ENCODE data around the gene NOM1. TPM values are rescaled to one million over a fixed set of nuclear protein-coding genes. Genes with fewer than 3 reads are reported as not detected.

The NOM1 gene
- total RNA-seq, 1 experiment from 2014 or later, result 18.1 TPM

DNA sequence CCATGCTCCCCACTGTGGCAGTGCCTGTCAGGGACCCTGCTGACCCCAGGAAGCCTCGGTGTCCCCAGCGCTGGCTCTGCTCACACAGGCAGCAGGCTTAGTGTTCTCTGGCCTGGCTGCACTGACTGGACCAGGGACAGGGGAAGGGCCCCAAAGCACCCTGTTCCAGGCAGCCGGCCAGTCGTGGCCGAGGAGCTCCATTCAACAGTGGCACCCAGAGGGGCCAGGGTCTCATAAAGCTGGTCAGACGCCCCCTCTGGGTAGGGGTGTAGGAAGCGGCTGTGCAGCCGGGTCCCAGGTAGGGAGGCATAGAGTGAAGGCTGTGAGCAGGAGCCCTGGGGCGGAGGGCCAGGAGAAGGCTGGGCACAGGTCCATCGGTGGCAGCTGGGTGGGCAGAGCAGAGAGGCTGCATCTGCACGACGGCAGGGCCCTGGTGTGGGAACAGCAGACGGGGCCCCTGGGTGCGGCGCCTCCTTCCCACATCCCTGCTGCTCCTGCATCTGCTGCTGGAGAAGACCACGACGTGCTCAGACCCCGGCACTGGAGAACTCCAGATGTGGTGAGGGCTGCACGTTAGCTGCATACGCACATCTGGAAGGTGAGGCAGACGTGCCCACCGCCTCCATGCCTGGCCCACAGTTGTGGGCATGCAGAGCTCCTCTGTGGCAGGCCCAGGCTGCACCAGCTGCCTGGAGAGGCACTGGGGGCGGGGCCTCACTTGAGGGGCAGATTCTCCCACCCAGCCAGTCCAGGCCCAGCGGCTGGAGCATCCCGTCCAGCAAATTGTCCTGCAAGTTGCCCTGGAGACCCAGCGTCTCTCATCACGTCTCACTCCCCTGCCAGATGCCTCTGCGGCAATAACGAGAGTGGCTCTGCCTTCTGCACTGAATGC, 35.8 kb downstream of the NOM1 start:
- DNase-seq (ENCODE audit: low read depth), result no peak

DNA sequence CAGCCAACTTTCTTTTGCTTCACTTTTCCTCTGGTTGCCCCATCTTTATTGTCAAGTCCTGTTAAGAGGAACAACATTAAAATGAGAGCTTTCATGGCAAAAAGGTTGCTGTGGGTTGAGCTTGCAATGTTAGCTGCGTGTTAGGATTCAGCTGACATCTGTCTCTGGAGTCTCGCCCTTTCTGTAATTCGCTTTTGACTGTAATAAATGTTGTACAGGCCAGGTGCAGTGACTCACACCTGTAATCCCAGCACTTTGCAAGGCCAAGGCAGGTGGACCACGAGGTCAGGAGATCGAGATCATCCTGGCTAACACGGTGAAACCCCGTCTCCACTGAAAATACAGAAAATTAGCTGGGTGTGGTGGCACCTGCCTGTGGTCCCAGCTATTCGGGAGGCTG, 36.9 kb downstream of the NOM1 start:
- DNase-seq (ENCODE audit: low read depth), result no peak

DNA sequence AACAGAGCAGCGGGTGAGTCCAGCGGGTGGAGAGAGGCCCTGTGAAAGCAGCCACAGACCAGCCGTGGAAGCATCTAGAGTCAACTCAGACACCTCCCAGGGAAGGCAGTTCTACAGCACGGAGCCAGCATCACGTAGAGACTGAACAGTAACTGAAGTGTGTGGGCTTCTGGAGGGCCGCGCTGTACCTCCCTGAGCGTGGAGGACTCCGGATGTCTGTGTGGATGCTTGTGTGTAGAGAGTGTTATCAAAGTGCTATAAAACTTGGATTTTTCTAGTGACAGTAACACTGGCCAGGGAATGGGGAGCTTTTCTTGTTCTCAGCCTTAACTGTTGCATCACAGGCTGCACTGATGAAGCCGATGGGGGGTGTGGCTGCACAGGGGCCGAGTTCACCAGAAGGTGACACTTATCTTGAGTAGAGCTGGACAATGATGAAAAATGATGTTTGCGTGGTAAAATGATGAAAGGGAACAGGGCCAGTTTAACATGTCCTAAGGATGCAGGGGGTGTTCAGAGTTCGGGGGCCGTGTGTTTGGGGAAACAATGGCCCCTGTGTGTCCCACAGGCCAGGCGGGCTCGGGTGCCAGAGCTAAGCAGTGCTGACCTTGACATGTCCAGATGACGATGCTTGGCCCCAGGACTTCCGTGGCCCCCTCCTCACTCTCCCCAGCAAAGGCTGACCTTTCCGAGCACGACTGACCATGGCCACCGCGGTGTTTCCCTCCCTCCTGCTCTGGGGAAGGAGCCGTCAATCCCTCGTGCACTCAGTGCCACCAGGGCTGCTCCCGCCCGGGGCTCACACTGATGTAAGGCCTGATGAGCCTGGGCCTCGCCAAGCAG, 39.1 kb downstream of the NOM1 start:
- DNase-seq (ENCODE audit: low read depth), result no peak

- no peak for DNase-seq (ENCODE audit: low read depth)
These were observed 40.4 kb downstream of the NOM1 start for GRCh38 chr7:156989766-156990535.

- DNase-seq (ENCODE audit: low read depth), result no peak
These were observed 43.8 kb downstream of the NOM1 start for GRCh38 chr7:156993021-156993924.

GRCh38 chr7:156993925-156994235, 44.4 kb downstream of the NOM1 start:
- DNase-seq (ENCODE audit: low read depth), result no peak

DNA sequence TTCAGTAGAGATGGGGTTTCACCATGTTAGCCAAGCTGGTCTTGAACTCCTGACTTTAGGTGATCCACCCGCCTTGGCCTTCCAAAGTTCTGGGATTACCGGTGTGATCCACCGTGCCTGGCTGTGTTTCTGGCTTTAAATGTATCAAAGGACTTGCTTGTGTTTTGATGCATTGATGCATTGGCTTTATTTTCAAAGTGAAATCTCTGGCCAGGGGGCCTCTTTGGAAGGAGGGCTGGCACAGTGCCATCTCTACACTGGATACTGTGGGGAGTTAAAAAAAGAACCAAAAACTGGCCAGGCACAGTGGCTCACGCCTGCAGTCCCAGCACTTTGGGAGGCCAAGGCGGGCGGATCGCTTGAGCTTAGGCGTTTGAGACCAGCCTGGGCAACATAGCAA, 44.9 kb downstream of the NOM1 start:
- DNase-seq (ENCODE audit: low read depth), result no peak

DNA sequence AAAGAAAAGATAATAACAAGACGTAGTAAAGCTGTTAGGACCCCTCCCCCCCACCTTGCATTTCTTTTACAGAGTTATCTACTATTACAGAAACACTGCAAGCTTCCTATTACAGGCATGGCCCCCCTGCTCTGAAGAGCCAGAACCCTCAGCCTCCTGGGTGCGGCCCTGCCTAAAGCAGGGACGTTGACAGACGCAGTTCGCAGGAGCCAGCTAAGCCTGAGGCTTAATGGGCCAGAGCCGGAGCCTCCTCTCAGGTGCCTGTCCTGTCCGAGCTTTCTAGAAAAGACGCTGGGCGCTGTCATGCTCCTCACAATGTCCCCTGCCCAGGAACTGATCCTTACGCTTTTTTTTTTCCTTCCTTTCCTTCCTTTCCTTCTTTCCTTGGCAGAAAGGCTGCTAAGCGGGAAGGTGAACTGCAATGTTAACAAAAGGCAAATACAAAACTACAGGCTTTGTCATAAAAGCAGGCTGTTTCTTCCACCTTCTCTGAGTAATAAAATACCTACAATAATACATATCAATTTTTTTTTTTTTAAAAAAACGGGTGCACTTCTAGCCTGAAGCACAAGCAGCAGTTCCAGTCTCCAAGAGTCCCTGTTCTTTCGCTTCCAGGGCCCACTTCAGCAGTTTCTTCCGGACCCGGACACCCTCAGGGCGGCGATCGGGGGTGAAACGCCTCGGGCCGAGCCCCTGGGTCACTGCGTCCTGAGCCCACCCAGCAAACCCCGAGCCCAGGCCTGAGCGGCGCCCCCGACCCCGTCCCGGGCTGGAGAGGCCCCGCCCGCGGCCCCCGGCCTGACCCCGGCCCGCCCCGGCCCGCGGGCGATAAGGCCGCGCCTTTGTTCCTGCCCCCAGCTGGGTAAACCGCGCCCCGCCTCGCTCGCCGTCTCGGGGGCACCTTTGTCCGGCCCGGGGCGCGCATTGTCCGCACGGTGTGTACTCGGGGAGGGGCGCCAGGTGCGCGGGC, 49.8 kb downstream of the NOM1 start:
- DNase-seq (ENCODE audit: low read depth), result no peak

DNA sequence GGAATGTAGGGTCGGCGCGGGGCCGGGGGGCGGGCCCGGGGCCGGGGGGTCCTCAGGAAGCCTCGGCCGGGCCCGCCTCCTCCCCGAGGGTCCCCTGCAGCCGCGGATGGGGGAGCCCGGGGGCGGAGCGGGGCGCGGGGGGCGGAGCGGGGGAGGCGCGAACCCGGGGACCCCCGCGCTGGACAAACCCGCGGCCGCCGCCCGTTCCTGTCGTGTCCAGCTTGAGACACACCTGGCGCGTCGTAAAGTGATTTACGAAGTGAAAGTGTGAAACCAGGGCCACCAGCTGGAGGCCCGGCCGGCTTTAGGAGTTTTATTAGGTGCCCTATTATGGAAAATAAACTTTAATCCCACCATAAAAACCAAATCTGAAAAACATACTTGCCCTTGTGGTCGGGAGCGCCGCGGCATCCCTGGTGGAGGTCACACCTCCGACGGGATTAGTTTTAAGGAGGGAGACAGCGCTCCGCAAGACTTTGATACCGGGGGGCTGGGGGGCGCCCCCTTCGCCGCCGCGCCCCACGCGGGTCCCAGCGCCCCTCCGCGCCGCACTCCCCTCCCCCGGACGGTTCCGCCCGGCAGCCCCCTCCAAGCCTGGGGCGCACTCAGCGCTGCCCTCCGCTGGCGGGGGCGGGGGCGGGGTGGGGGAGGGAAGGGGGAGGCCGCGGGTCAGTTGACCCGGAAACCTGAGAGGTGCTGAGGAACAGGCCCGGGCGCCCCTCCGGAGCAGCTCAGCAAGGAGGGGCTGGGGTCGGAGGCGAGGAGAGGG, 50.6 kb downstream of the NOM1 start:
- no peak for DNase-seq (ENCODE audit: low read depth)

GRCh38 chr7:157000741-157001653, 51.5 kb downstream of the NOM1 start:
- peak; percentile 13 for DNase-seq (ENCODE audit: low read depth)

DNA sequence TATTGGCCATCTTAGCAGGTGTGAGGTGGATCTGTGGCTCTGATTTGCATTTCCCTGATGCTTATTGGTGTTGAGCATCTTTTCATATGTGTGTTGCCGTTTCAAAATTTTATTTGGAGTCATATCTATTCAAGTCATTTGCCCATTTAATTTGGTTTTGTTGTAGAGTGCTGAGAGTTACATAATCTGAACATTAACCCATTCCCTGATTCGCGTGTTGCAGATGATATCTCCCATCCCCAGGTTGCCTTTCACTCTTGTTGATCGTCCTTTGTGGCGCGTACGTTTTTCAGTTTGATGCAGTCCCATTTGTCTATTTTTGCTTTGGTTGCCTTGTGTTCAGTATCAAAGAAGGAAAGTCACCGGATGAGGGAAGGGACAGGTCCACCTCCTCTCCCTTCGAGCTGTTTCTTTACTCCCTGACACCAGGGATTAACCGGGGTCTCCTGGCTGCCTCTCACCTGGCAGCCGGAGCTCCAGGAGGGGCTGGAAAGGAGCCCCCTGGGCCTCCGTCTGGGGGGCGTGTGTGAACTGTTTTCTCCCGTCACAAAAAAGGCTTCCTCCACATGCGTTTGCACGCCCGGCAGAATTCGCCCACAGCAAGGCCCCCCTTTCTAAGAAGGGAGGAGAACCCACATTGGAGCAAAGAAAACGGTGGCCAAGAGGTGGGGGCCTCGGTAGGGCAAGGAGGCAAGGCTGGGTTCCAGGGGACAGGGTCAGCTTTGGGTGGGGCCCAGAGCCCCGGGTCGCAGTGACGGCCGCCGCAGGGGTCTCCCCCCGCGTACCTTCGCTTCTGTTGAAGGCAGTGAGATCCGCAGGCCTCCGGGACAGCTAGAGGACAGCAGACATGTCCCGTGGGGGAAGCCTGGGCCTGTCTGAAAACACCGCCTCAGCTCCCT, 52.7 kb downstream of the NOM1 start:
- no peak for DNase-seq (ENCODE audit: low read depth)

- no peak for DNase-seq (ENCODE audit: low read depth)
These were observed 53.4 kb downstream of the NOM1 start for GRCh38 chr7:157002819-157003421.

- no peak for DNase-seq (ENCODE audit: low read depth)
These were observed 53.9 kb downstream of the NOM1 start for GRCh38 chr7:157003445-157003755.

GRCh38 chr7:157003756-157004520, 54.4 kb downstream of the NOM1 start:
- DNase-seq (ENCODE audit: low read depth), result no peak

DNA sequence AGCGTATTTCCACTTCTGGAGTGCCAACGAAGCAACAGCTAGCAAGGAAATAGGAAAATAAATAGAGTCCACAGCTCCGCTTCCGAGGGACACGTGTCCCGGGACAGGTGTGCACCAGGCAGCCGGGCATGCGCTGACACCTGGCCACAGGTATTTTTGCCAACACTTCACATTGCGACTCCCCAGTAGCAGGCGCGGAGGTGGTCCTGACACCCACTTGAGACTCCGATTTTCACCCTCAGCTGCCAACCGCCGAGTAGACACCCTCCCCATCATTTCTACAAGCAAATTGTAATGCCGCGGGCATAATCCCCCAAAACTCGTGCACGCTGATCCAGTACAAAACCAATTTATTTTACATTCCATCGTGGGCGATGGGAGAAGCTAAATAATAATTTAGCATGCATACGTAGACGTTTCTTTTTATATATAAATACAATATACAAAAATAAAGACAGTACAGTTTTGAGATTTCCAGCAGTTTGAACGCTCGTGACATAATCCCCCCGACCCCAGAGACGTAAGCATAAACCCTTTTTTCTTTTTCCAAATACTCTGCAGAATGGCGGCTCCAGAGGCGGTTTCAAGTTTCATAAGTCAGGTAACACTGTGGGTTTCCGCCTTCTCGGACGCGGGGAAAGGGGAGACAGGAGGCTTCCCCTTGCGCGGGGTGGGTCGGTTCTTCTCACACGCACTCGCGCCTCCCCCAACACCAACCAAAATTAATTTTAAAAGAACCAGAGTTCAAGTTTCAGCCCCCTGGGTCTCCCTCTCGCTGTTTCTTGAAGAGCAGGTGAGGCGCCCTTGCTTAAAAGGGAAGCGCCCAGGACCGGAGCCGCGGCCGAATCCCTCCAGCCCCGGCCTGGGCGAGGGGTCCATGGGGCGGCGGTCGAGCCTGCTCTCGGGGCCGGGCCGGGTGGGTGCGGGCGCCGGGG, 55.3 kb downstream of the NOM1 start:
- DNase-seq (ENCODE audit: low read depth), result no peak

All from RPMI7951 (cell line).